Spleen (tissue), 11 donors: ENCODE data around the gene TMEM178B. TPM values are rescaled to one million over a fixed set of nuclear protein-coding genes. Genes with fewer than 3 reads are reported as not detected.

Experiments used
- DNase-seq: peaks from one replicate; pipeline ENCODE4 v3.0.0-alpha.2; 2020
- H3K27ac ChIP-seq, 8 donors: fragments of 200-600 bp; sonication (generic) in 7 of 8; 1 replicate in 4 of 8; 2 replicates in 4 of 8; pipeline versions ENCODE4 v1.5.0 to v1.8.0; 2016 to 2021; ENCODE audit warnings: inconsistent platforms in 4 of 8, mild to moderate bottlenecking in 4 of 8, moderate library complexity in 1 of 8
- H3K27me3 ChIP-seq, 7 donors: fragments of 200-600 bp; sonication (generic) in 6 of 7; replicated peaks in 1 of 7; 1 replicate in 4 of 7; 2 replicates in 3 of 7; pipeline versions ENCODE4 v1.5.0 to v1.8.0; 2016 to 2021; ENCODE audit warnings: inconsistent platforms in 3 of 7, mild to moderate bottlenecking in 1 of 7
- H3K36me3 ChIP-seq, 6 donors: fragments of 200-600 bp; sonication (generic) in 5 of 6; 1 replicate in 4 of 6; 2 replicates in 2 of 6; pipeline versions ENCODE4 v1.5.0 to v1.8.0; 2016 to 2021; ENCODE audit warnings: inconsistent platforms in 2 of 6
- H3K4me1 ChIP-seq, 6 donors: fragments of 200-600 bp; sonication (generic) in 5 of 6; 1 replicate in 3 of 6; 2 replicates in 3 of 6; pipeline versions ENCODE4 v1.5.0 to v1.8.0; 2016 to 2021; ENCODE audit warnings: inconsistent platforms in 3 of 6
- H3K4me3 ChIP-seq, 8 donors: fragments of 200-600 bp; sonication (generic) in 7 of 8; 1 replicate in 4 of 8; 2 replicates in 4 of 8; pipeline versions ENCODE4 v1.5.0 to v1.8.0; 2016 to 2021; ENCODE audit warnings: inconsistent platforms in 4 of 8, mild to moderate bottlenecking in 4 of 8, moderate library complexity in 2 of 8
- H3K9me3 ChIP-seq, 8 donors: fragments of 200-600 bp; sonication (generic) in 7 of 8; 1 replicate in 4 of 8; 2 replicates in 4 of 8; pipeline versions ENCODE4 v1.5.0 to v1.8.0; 2016 to 2021; ENCODE audit warnings: inconsistent platforms in 4 of 8
- POLR2A ChIP-seq, 3 donors: fragments of 450-650 bp; IDR thresholded peaks; one replicate each; pipeline ENCODE4 v1.5.1; 2017; ENCODE audit warnings: antibody characterized with exemption in 3 of 3, mild to moderate bottlenecking in 1 of 3
- POLR2AphosphoS5 ChIP-seq, 3 donors: sonication (generic); formaldehyde crosslinking; IDR thresholded peaks; one replicate each; pipeline ENCODE4 v1.5.1; 2017; ENCODE audit warnings: antibody characterized with exemption in 3 of 3
- WGBS, 5 donors: extraction: QIAGEN DNeasy Blood & Tissue Kit in 3 of 5; methylation state at CpG; one replicate each; pipeline versions ENCODE4 v1.1.5 to v1.1.7; 2013 to 2018; 5-methylcytosine and 5-hydroxymethylcytosine counted together
- intact Hi-C: fragments of 100-400 bp; cut with DNase I; formaldehyde crosslinking; loops from one replicate; pipeline ENCODE4 v1.15.0; 2023; ENCODE audit warnings: low total_unique reads
- polyA plus RNA-seq, 3 donors: library from polyadenylated mRNA; stranded (reverse); fragments of 200-250 nt; gene quantifications; one replicate each; pipeline ENCODE4 v1.2.1, GENCODE V29; 2013
- total RNA-seq, 7 donors: library from RNA; depleted of rRNA in 3 of 7; stranded (reverse); fragments of >200 nt in 3 of 7; fragmentation: NEBNext Ultra II Directional in 4 of 7; extraction: Animal tissue kit (Norgen Biotek cat#: 25700) in 4 of 7; gene quantifications; one replicate each; pipeline versions ENCODE4 v1.1.0 to v1.2.1, GENCODE V29; 2016 to 2021
- TF ChIP-seq, protein P1 (sequence below), 11 experiments: fragments of 200-600 bp in 7 of 11; fragments of 450-650 bp in 4 of 11; sonication (generic) in 4 of 11; IDR thresholded peaks in 8 of 11; conservative IDR thresholded peaks in 3 of 11; 1 replicate in 7 of 11; 2 replicates in 4 of 11; pipeline versions ENCODE4 v1.4.0 to v1.8.0; 2016 to 2021; ENCODE audit warnings: antibody characterized with exemption in 11 of 11, inconsistent platforms in 4 of 11, mild to moderate bottlenecking in 1 of 11
- donor health status: healthy with polysubstance abuse.
- donor health status: DM: no; HTN: no; CAD: no; lungs with moderate emphysema.
- donor health status: DM: no; HTN: no; CAD: no.
- donor health status: Bipolar disorder and iron deficiency.
- donor health status: healthy.
- donor health status: DM: no; HTN: no; CAD: no.
- donor health status: DM: yes; HTN: yes; CAD: no.

Gene TMEM178B
- total and polyA plus RNA-seq, 10 donors, result 0.35 to 5.5 (median 1.3) TPM

- intact Hi-C loops, result no loop called here
- no peak for DNase-seq
- WGBS, 5 donors, result 72 to 84% (median 79%) methylated on average over 4 of the region's 4 CpGs
Measured at GRCh38 chr7:141147482-141147881, 73.6 kb downstream of the TMEM178B start.

DNA sequence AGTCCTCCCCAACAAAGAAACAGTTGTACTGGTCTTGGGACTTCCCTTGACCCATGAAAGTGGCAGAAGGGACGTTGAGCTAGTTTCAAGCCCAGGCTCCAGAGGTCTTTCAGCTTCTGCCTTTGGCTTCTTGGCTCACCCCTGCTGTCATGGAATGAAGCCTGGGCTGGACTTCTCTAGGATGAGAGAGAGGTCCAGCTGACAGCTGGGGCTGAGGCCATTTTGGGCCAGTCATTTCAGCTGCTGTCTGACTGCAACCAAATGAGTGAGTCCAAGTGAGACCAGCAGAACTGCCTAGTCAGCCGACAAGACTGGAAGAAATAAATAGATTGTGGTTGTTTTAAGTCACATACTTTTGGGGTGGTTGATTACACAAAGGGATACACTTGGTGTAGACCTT is 76.6 kb downstream of the TMEM178B start:
- Histone ChIP-seq H3K4me1 (no peaks in the 10 kb centered on the region), H3K9me3 (peaks cover 0 to 6% (median 0%) of the 10 kb centered on the region in 8 donors), H3K36me3 (no peaks in the 10 kb centered on the region), H3K27ac (no peak overlapping the region), H3K4me3 (no peak overlapping the region), H3K27me3 (no peaks in the 10 kb centered on the region)
- TF ChIP-seq POLR2A (IDR thresholded peaks at IDR 0.05) (no peak), POLR2AphosphoS5 (IDR thresholded peaks at IDR 0.05) (no peak)
- TF ChIP-seq, protein P1, sequence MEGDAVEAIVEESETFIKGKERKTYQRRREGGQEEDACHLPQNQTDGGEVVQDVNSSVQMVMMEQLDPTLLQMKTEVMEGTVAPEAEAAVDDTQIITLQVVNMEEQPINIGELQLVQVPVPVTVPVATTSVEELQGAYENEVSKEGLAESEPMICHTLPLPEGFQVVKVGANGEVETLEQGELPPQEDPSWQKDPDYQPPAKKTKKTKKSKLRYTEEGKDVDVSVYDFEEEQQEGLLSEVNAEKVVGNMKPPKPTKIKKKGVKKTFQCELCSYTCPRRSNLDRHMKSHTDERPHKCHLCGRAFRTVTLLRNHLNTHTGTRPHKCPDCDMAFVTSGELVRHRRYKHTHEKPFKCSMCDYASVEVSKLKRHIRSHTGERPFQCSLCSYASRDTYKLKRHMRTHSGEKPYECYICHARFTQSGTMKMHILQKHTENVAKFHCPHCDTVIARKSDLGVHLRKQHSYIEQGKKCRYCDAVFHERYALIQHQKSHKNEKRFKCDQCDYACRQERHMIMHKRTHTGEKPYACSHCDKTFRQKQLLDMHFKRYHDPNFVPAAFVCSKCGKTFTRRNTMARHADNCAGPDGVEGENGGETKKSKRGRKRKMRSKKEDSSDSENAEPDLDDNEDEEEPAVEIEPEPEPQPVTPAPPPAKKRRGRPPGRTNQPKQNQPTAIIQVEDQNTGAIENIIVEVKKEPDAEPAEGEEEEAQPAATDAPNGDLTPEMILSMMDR (IDR thresholded peaks at IDR 0.05 in 8 of 11, conservative IDR thresholded peaks at IDR 0.05 in 3 of 11), result no peak
- DNase-seq, result no peak
- intact Hi-C loops, result no loop called here
- WGBS, 5 donors, result 66 to 81% (median 77%) methylated on average over 2 of the region's 2 CpGs

More at GRCh38 chr7:141147482-141147881, 73.6 kb downstream of the TMEM178B start:
- TF ChIP-seq POLR2A (IDR thresholded peaks at IDR 0.05), result no peak
- TF ChIP-seq POLR2AphosphoS5 (IDR thresholded peaks at IDR 0.05), result no peak
- TF ChIP-seq, protein P1 (IDR thresholded peaks at IDR 0.05 in 8 of 11, conservative IDR thresholded peaks at IDR 0.05 in 3 of 11), result no peak
- Histone ChIP-seq H3K27me3 (no peaks in the 10 kb centered on the region), H3K9me3 (peaks cover 0 to 18% (median 2%) of the 10 kb centered on the region in 8 donors), H3K27ac (no peak overlapping the region), H3K4me3 (no peak overlapping the region), H3K36me3 (no peaks in the 10 kb centered on the region), H3K4me1 (no peaks in the 10 kb centered on the region)

DNA sequence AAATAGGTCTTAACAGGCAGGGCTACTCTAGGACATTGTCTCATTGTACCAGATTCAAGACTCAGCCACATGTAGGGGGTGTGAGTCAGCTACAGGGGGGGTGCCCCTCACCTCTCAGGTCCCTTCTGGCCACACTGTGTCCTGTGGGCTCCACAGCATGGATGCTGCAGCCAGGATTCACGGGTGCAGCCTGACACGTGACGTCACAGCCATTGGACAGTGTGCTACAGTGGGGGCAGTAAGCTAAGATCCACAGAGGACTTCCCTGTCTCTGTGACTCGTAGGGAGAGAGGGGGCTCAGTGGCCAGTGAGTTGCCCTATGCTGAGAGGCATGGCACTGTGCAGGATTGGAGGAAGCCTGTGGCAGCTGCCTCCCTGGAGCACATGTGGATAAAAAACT is 77.9 kb downstream of the TMEM178B start:
- Histone ChIP-seq H3K27me3 (no peaks in the 10 kb centered on the region), H3K27ac (no peak overlapping the region), H3K4me3 (no peak overlapping the region), H3K4me1 (no peaks in the 10 kb centered on the region), H3K9me3 (peaks cover 0 to 6% (median 0%) of the 10 kb centered on the region in 8 donors), H3K36me3 (no peaks in the 10 kb centered on the region)
- no peak for DNase-seq
- no peak for TF ChIP-seq POLR2A (IDR thresholded peaks at IDR 0.05)
- TF ChIP-seq, protein P1 (IDR thresholded peaks at IDR 0.05 in 8 of 11, conservative IDR thresholded peaks at IDR 0.05 in 3 of 11), result no peak
- TF ChIP-seq POLR2AphosphoS5 (IDR thresholded peaks at IDR 0.05), result no peak
- WGBS, 5 donors, result 71 to 87% (median 80%) methylated on average over 4 of the region's 4 CpGs
- intact Hi-C loops, result no loop called here

- intact Hi-C loops, result no loop called here
- H3K36me3 ChIP-seq, result no peaks in the 10 kb centered on the region
- H3K4me3 ChIP-seq, result no peak overlapping the region
- no peak for TF ChIP-seq POLR2A (IDR thresholded peaks at IDR 0.05)
- no peak for TF ChIP-seq POLR2AphosphoS5 (IDR thresholded peaks at IDR 0.05)
- TF ChIP-seq, protein P1 (IDR thresholded peaks at IDR 0.05 in 8 of 11, conservative IDR thresholded peaks at IDR 0.05 in 3 of 11), result no peak
- H3K4me1 ChIP-seq, result no peaks in the 10 kb centered on the region
- DNase-seq, result no peak
- H3K27me3 ChIP-seq, result no peaks in the 10 kb centered on the region
- H3K9me3 ChIP-seq, result peaks cover 0 to under 1% (median 0%) of the 10 kb centered on the region in 8 donors
- 47 to 67% (median 50%) methylated on average over 3 of the region's 3 CpGs for WGBS, 5 donors
- no peak overlapping the region for H3K27ac ChIP-seq
Measured at GRCh38 chr7:141153231-141153630, 79.4 kb downstream of the TMEM178B start.
